ENCODE results near the gene NEDD4L.
A peak's percentile ranks its signal among the peaks of the same experiment; 100 is the strongest.

The NEDD4L gene

GRCh38 chr18:58091099-58091611 lies 47.1 kb downstream of the NEDD4L start:
- no peak overlapping the region for H3K14ac ChIP-seq (ENCODE audit: low read length)
- H2BK15ac ChIP-seq (ENCODE audit: low read length), result no peak overlapping the region
- H3K9ac ChIP-seq (ENCODE audit: low read depth, low read length, poor library complexity), result no peak overlapping the region
- peaks cover 0 to 6% of the 10 kb centered on the region in 2 donors for H3K9me3 ChIP-seq (replicated peaks in 1 of 2; ENCODE audit: control insufficient read depth in 2 of 2, insufficient read depth in 1 of 2, low read depth in 1 of 2, low read length in 2 of 2)
- H2AK5ac ChIP-seq (ENCODE audit: low read depth, low read length), result no peak overlapping the region
- H3K27ac ChIP-seq (replicated peaks; ENCODE audit: low read length), result no peak overlapping the region
- H2BK12ac ChIP-seq (ENCODE audit: low read length), result no peak overlapping the region
- H2BK5ac ChIP-seq (ENCODE audit: low read length), result no peak overlapping the region
- peaks cover 0 to 7% of the 10 kb centered on the region in 2 donors for H3K4me1 ChIP-seq (ENCODE audit: control insufficient read depth in 2 of 2, insufficient read depth in 1 of 2, low read depth in 1 of 2, low read length in 2 of 2)
- WGBS, 2 donors (ENCODE audit: extremely low coverage in 2 of 2, insufficient read length in 2 of 2, insufficient replicate concordance in 1 of 2), result no CpG with 5 or more reads among the region's 2 CpGs
- H4K91ac ChIP-seq (ENCODE audit: low read depth, low read length, poor library complexity), result no peak overlapping the region
- H3K4me2 ChIP-seq (ENCODE audit: insufficient read depth, low read length, poor library complexity, severe bottlenecking), result no peak overlapping the region
- no peak for DNase-seq (ENCODE audit: low spot score)
- no peaks in the 10 kb centered on the region for H3K27me3 ChIP-seq (ENCODE audit: control insufficient read depth in 3 of 3, insufficient read depth in 3 of 3, low read depth in 1 of 3, low read length in 3 of 3)
- no peak overlapping the region for H3K18ac ChIP-seq (ENCODE audit: low read length)
- no peak overlapping the region for H4K8ac ChIP-seq (ENCODE audit: low read depth, low read length)
- no peak overlapping the region for H3K23ac ChIP-seq (ENCODE audit: low read depth, low read length, poor library complexity)
- H2AFZ ChIP-seq (ENCODE audit: low read length), result no peak overlapping the region
- H3K4me3 ChIP-seq (ENCODE audit: low read length in 2 of 2), result no peak overlapping the region
- H3K4ac ChIP-seq (ENCODE audit: low read length), result no peak overlapping the region
- no peak overlapping the region for H2BK120ac ChIP-seq (ENCODE audit: low read depth, low read length)
- peaks cover 5% of the 10 kb centered on the region for H3K79me1 ChIP-seq (ENCODE audit: low read depth, low read length)
- H3K36me3 ChIP-seq (replicated peaks in 1 of 2; ENCODE audit: control insufficient read depth in 2 of 2, insufficient read depth in 2 of 2, low read length in 2 of 2), result no peaks in the 10 kb centered on the region

DNA sequence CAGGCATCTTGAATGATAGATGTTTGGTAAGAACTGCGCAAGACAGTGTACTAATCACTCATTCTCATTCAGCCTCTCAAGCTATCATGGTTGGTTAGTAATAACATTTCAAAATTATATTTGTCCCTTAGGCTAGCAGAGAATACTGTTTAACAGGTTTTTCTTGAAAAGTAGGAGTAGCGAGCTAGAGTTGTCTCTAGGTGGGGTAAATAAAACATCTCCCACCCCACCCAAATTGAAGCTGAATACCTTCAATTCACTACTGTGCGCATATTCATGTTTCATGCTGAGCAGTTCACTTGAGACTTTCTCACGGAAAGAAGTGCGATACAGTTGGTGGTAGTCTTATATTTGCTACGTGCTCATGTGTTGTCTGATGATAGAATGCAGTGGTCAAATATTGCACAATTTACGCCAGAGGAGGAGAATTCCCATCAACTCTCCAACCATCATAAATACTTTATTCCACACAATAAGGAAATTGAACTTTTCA lies 49.3 kb downstream of the NEDD4L start:
- Histone ChIP-seq H4K91ac (ENCODE audit: low read depth, low read length, poor library complexity) (no peak overlapping the region), H2BK5ac (ENCODE audit: low read length) (no peak overlapping the region), H3K27ac (replicated peaks; ENCODE audit: low read length) (no peak overlapping the region), H3K4me2 (ENCODE audit: insufficient read depth, low read length, poor library complexity, severe bottlenecking) (no peak overlapping the region), H2BK120ac (ENCODE audit: low read depth, low read length) (no peak overlapping the region), H3K27me3 (ENCODE audit: control insufficient read depth in 3 of 3, insufficient read depth in 3 of 3, low read depth in 1 of 3, low read length in 3 of 3) (no peaks in the 10 kb centered on the region), H3K18ac (ENCODE audit: low read length) (no peak overlapping the region), H3K4me3 (ENCODE audit: low read length in 2 of 2) (no peak overlapping the region), H3K79me1 (ENCODE audit: low read depth, low read length) (peaks cover 4% of the 10 kb centered on the region), H3K9me3 (replicated peaks in 1 of 2; ENCODE audit: control insufficient read depth in 2 of 2, insufficient read depth in 1 of 2, low read depth in 1 of 2, low read length in 2 of 2) (no peaks in the 10 kb centered on the region), H3K4me1 (ENCODE audit: control insufficient read depth in 2 of 2, insufficient read depth in 1 of 2, low read depth in 1 of 2, low read length in 2 of 2) (peaks cover 0 to 9% of the 10 kb centered on the region in 2 donors), H2BK15ac (ENCODE audit: low read length) (no peak overlapping the region), H3K23ac (ENCODE audit: low read depth, low read length, poor library complexity) (no peak overlapping the region), H2BK12ac (ENCODE audit: low read length) (no peak overlapping the region), H3K9ac (ENCODE audit: low read depth, low read length, poor library complexity) (no peak overlapping the region), H2AFZ (ENCODE audit: low read length) (no peak overlapping the region), H2AK5ac (ENCODE audit: low read depth, low read length) (no peak overlapping the region), H3K4ac (ENCODE audit: low read length) (no peak overlapping the region), H3K36me3 (replicated peaks in 1 of 2; ENCODE audit: control insufficient read depth in 2 of 2, insufficient read depth in 2 of 2, low read length in 2 of 2) (no peaks in the 10 kb centered on the region), H3K14ac (ENCODE audit: low read length) (no peak overlapping the region), H4K8ac (ENCODE audit: low read depth, low read length) (no peak overlapping the region)
- DNase-seq (ENCODE audit: low spot score), result no peak
- no CpG with 5 or more reads among the region's 7 CpGs for WGBS, 2 donors (ENCODE audit: extremely low coverage in 2 of 2, insufficient read length in 2 of 2, insufficient replicate concordance in 1 of 2)

GRCh38 chr18:58095222-58095621 lies 51.2 kb downstream of the NEDD4L start:
- no peak overlapping the region for H2AK5ac ChIP-seq (ENCODE audit: low read depth, low read length)
- no peak overlapping the region for H3K23ac ChIP-seq (ENCODE audit: low read depth, low read length, poor library complexity)
- H2BK15ac ChIP-seq (ENCODE audit: low read length), result no peak overlapping the region
- no peak overlapping the region for H3K27ac ChIP-seq (replicated peaks; ENCODE audit: low read length)
- no peaks in the 10 kb centered on the region for H3K9me3 ChIP-seq (replicated peaks in 1 of 2; ENCODE audit: control insufficient read depth in 2 of 2, insufficient read depth in 1 of 2, low read depth in 1 of 2, low read length in 2 of 2)
- peaks cover 0 to 9% of the 10 kb centered on the region in 2 donors for H3K4me1 ChIP-seq (ENCODE audit: control insufficient read depth in 2 of 2, insufficient read depth in 1 of 2, low read depth in 1 of 2, low read length in 2 of 2)
- H4K91ac ChIP-seq (ENCODE audit: low read depth, low read length, poor library complexity), result peak overlapping the region; percentile 10
- H2BK12ac ChIP-seq (ENCODE audit: low read length), result no peak overlapping the region
- no peak overlapping the region for H3K4ac ChIP-seq (ENCODE audit: low read length)
- H2AFZ ChIP-seq (ENCODE audit: low read length), result no peak overlapping the region
- no peak overlapping the region for H2BK120ac ChIP-seq (ENCODE audit: low read depth, low read length)
- no CpG with 5 or more reads among the region's 8 CpGs for WGBS, 2 donors (ENCODE audit: extremely low coverage in 2 of 2, insufficient read length in 2 of 2, insufficient replicate concordance in 1 of 2)
- H3K27me3 ChIP-seq (ENCODE audit: control insufficient read depth in 3 of 3, insufficient read depth in 3 of 3, low read depth in 1 of 3, low read length in 3 of 3), result no peaks in the 10 kb centered on the region
- no peak overlapping the region for H3K9ac ChIP-seq (ENCODE audit: low read depth, low read length, poor library complexity)
- no peak for DNase-seq (ENCODE audit: low spot score)
- no peak overlapping the region for H4K8ac ChIP-seq (ENCODE audit: low read depth, low read length)
- no peak overlapping the region for H3K4me3 ChIP-seq (ENCODE audit: low read length in 2 of 2)
- no peak overlapping the region for H3K18ac ChIP-seq (ENCODE audit: low read length)
- no peaks in the 10 kb centered on the region for H3K36me3 ChIP-seq (replicated peaks in 1 of 2; ENCODE audit: control insufficient read depth in 2 of 2, insufficient read depth in 2 of 2, low read length in 2 of 2)
- H2BK5ac ChIP-seq (ENCODE audit: low read length), result no peak overlapping the region
- H3K79me1 ChIP-seq (ENCODE audit: low read depth, low read length), result peaks cover 4% of the 10 kb centered on the region
- H3K4me2 ChIP-seq (ENCODE audit: insufficient read depth, low read length, poor library complexity, severe bottlenecking), result no peak overlapping the region
- no peak overlapping the region for H3K14ac ChIP-seq (ENCODE audit: low read length)

DNA sequence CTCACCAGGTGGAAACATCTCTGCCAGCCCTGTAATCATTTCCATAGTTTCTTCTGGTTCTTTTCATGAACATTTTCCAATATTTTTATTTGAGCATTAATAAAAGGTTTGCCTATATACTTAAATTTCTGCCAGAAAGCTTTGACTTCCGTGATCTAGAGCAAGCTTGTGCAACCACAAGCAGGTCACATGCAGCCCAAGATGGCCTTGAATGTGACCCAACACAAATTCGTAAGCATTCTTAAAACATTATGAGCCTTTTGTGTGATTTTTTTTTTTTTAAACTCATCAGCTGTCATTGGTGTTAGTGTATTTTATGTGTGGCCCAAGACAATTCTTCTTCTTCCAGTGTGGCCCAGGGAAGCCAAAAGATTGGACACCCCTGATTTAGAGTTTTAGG lies 51.6 kb downstream of the NEDD4L start:
- H3K18ac ChIP-seq (ENCODE audit: low read length), result no peak overlapping the region
- no peaks in the 10 kb centered on the region for H3K36me3 ChIP-seq (replicated peaks in 1 of 2; ENCODE audit: control insufficient read depth in 2 of 2, insufficient read depth in 2 of 2, low read length in 2 of 2)
- H3K9ac ChIP-seq (ENCODE audit: low read depth, low read length, poor library complexity), result no peak overlapping the region
- no peak for DNase-seq (ENCODE audit: low spot score)
- H3K27ac ChIP-seq (replicated peaks; ENCODE audit: low read length), result no peak overlapping the region
- H2AFZ ChIP-seq (ENCODE audit: low read length), result no peak overlapping the region
- H3K4ac ChIP-seq (ENCODE audit: low read length), result no peak overlapping the region
- H3K4me1 ChIP-seq (ENCODE audit: control insufficient read depth in 2 of 2, insufficient read depth in 1 of 2, low read depth in 1 of 2, low read length in 2 of 2), result peaks cover 0 to 9% of the 10 kb centered on the region in 2 donors
- H4K8ac ChIP-seq (ENCODE audit: low read depth, low read length), result no peak overlapping the region
- H3K79me1 ChIP-seq (ENCODE audit: low read depth, low read length), result peaks cover 4% of the 10 kb centered on the region
- no peak overlapping the region for H3K23ac ChIP-seq (ENCODE audit: low read depth, low read length, poor library complexity)
- no peak overlapping the region for H2AK5ac ChIP-seq (ENCODE audit: low read depth, low read length)
- H2BK5ac ChIP-seq (ENCODE audit: low read length), result no peak overlapping the region
- H2BK12ac ChIP-seq (ENCODE audit: low read length), result no peak overlapping the region
- no CpG with 5 or more reads among the region's 2 CpGs for WGBS, 2 donors (ENCODE audit: extremely low coverage in 2 of 2, insufficient read length in 2 of 2, insufficient replicate concordance in 1 of 2)
- H2BK15ac ChIP-seq (ENCODE audit: low read length), result no peak overlapping the region
- no peak overlapping the region for H4K91ac ChIP-seq (ENCODE audit: low read depth, low read length, poor library complexity)
- H3K4me3 ChIP-seq (ENCODE audit: low read length in 2 of 2), result no peak overlapping the region
- H3K27me3 ChIP-seq (ENCODE audit: control insufficient read depth in 3 of 3, insufficient read depth in 3 of 3, low read depth in 1 of 3, low read length in 3 of 3), result no peaks in the 10 kb centered on the region
- no peaks in the 10 kb centered on the region for H3K9me3 ChIP-seq (replicated peaks in 1 of 2; ENCODE audit: control insufficient read depth in 2 of 2, insufficient read depth in 1 of 2, low read depth in 1 of 2, low read length in 2 of 2)
- H3K14ac ChIP-seq (ENCODE audit: low read length), result no peak overlapping the region
- no peak overlapping the region for H3K4me2 ChIP-seq (ENCODE audit: insufficient read depth, low read length, poor library complexity, severe bottlenecking)
- H2BK120ac ChIP-seq (ENCODE audit: low read depth, low read length), result no peak overlapping the region

All from neuronal stem cell (in vitro differentiated cells).